CD4-positive, alpha-beta T cell (primary cell): ENCODE results near the gene IKZF1. TPM values are rescaled to one million over a fixed set of nuclear protein-coding genes. Genes with fewer than 3 reads are reported as not detected.
A peak's percentile ranks its signal among the peaks of the same experiment; 100 is the strongest.

Source experiments
- ATAC-seq: fragments of 200-7000 bp; cut with Tn5 transposase; one replicate; pipeline ENCODE4 v1.10.0; 2022; ENCODE audit warnings: mild to moderate bottlenecking; ENCODE audit not compliant: poor library complexity
- CTCF ChIA-PET: fragments of 350-600 bp; sonication (Branson Sonifier 250); formaldehyde crosslinking; loops from one replicate; lab custom pipeline; 2021; ENCODE audit warnings: antibody characterized with exemption, inconsistent platforms; lab: Charles Lee
- POLR2A ChIA-PET: fragments of 350-600 bp; sonication (Branson Sonifier 250); formaldehyde crosslinking; loops from one replicate; lab custom pipeline; 2021; ENCODE audit warnings: antibody characterized with exemption, inconsistent platforms; lab: Charles Lee
- DNase-seq, 14 experiments: peaks; one replicate each; pipeline ENCODE4 v3.0.0-alpha.2; 2013 to 2020; ENCODE audit warnings: mixed read lengths in 2 of 14
- H3K27ac ChIP-seq, 2 donors: one replicate each; pipeline versions ENCODE4 v1.5.1 to v1.7.0; 2013; ENCODE audit warnings: low read length in 2 of 2, low read depth in 1 of 2, mild to moderate bottlenecking in 1 of 2
- H3K27me3 ChIP-seq, 2 experiments: 1 replicate in 1 of 2; 2 replicates in 1 of 2; pipeline versions ENCODE4 v1.6.1 to v1.7.0; 2013; ENCODE audit warnings: low read length in 2 of 2, control low read depth in 1 of 2, mild to moderate bottlenecking in 1 of 2, moderate library complexity in 1 of 2; ENCODE audit not compliant: insufficient read depth in 2 of 2, control insufficient read depth in 1 of 2
- H3K36me3 ChIP-seq: one replicate; pipeline ENCODE4 v1.6.1; 2013; ENCODE audit warnings: low read length, control low read depth; ENCODE audit not compliant: insufficient read depth
- H3K4me1 ChIP-seq: one replicate; pipeline ENCODE4 v1.6.1; 2013; ENCODE audit warnings: low read length, control low read depth; ENCODE audit not compliant: insufficient read depth
- H3K4me3 ChIP-seq: one replicate; pipeline ENCODE4 v1.5.1; 2013; ENCODE audit warnings: mild to moderate bottlenecking, low read length, moderate library complexity
- H3K9me3 ChIP-seq, 2 experiments: 1 replicate in 1 of 2; 2 replicates in 1 of 2; pipeline versions ENCODE4 v1.6.1 to v1.7.0; 2013; ENCODE audit warnings: low read length in 2 of 2, mild to moderate bottlenecking in 2 of 2, control low read depth in 1 of 2, moderate library complexity in 1 of 2; ENCODE audit not compliant: control insufficient read depth in 1 of 2, insufficient read depth in 1 of 2
- H3K27ac Mint-ChIP-seq: one replicate; pipeline ENCODE4 v1.8.0; 2020; ENCODE audit warnings: mixed read lengths
- H3K27me3 Mint-ChIP-seq: one replicate; pipeline ENCODE4 v1.8.0; 2021; ENCODE audit warnings: mixed read lengths
- H3K36me3 Mint-ChIP-seq: one replicate; pipeline ENCODE4 v1.8.0; 2021; ENCODE audit warnings: low read depth, mixed read lengths
- H3K4me1 Mint-ChIP-seq: one replicate; pipeline ENCODE4 v1.8.0; 2021; ENCODE audit warnings: low read depth, mixed read lengths
- H3K4me3 Mint-ChIP-seq: one replicate; pipeline ENCODE4 v1.8.0; 2020; ENCODE audit warnings: mild to moderate bottlenecking, mixed read lengths
- H3K9me3 Mint-ChIP-seq: one replicate; pipeline ENCODE4 v1.8.0; 2020; ENCODE audit warnings: mixed read lengths
- CTCF ChIP-seq: fragments of 200-600 bp; IDR thresholded peaks from one replicate; pipeline ENCODE4 v1.8.0; 2022; ENCODE audit warnings: antibody characterized with exemption, mild to moderate bottlenecking
- intact Hi-C, 2 experiments: fragments of 100-400 bp; cut with DNase I in 1 of 2; cut with micrococcal nuclease in 1 of 2; formaldehyde crosslinking; loops; one replicate each; pipeline versions ENCODE4 v1.15.1 to v1.9.0; 2023 to 2025; cut with DNase I, micrococcal nuclease
- total RNA-seq, 174 experiments: library from RNA in 2 of 174; stranded (reverse) in 2 of 174; gene quantifications; one replicate each; pipeline ENCODE4 v1.2.3 and lab custom pipeline; 2021 to 2026

Gene IKZF1
- total RNA-seq, 2 experiments from 2014 or later, result 297 to 300 TPM

GRCh38 chr7:50266635-50267386 lies 37.7 kb upstream of the IKZF1 start:
- Mint-ChIP-seq H3K36me3 (no peaks in the 10 kb centered on the region), H3K27me3 (no peaks in the 10 kb centered on the region), H3K27ac (peak overlapping the region; percentile 90), H3K4me1 (peaks cover 98% of the 10 kb centered on the region), H3K9me3 (no peaks in the 10 kb centered on the region), H3K4me3 (peak overlapping the region; percentile 69)
- ChIA-PET CTCF (interaction anchor here (0.7 to 1.9 kb wide), 10 partner anchors 13 to 124 kb away, joined by 3 to 8 read pairs (median 4); no protein-coding TSS in a partner anchor), POLR2A (interaction anchor here (0.7 to 16.3 kb wide), 41 partner anchors 9 to 118 kb away, joined by 3 to 350 read pairs (median 4); partner anchors contain the start of gene IKZF1)
- Histone ChIP-seq H3K36me3 (no peaks in the 10 kb centered on the region), H3K9me3 (no peaks in the 10 kb centered on the region), H3K4me3 (peak overlapping the region; percentile 19), H3K4me1 (peaks cover 87% of the 10 kb centered on the region), H3K27me3 (no peaks in the 10 kb centered on the region), H3K27ac (peak overlapping the region; percentile 79 to 82)
- DNase-seq, result peak; percentile 30 to 92 (median 78)
- intact Hi-C loops, result loop anchor here in 1 of 2 experiments (1.0 to 5.0 kb wide), 7 partner anchors 14 to 125 kb away; no protein-coding TSS in a partner anchor
- no peak for TF ChIP-seq CTCF
- ATAC-seq, result peak; percentile 78

GRCh38 chr7:50267525-50268041 lies 36.9 kb upstream of the IKZF1 start:
- H3K27me3 ChIP-seq, result no peaks in the 10 kb centered on the region
- Mint-ChIP-seq H3K4me1 (peaks cover 96% of the 10 kb centered on the region), H3K4me3 (peak overlapping the region; percentile 69), H3K9me3 (no peaks in the 10 kb centered on the region), H3K36me3 (no peaks in the 10 kb centered on the region), H3K27ac (peak overlapping the region; percentile 90), H3K27me3 (no peaks in the 10 kb centered on the region)
- H3K4me1 ChIP-seq, result peaks cover 86% of the 10 kb centered on the region
- intact Hi-C loops, result loop anchor here in 1 of 2 experiments (1.0 to 5.0 kb wide), 7 partner anchors 13 to 125 kb away; no protein-coding TSS in a partner anchor
- ATAC-seq, result no peak
- no peak for TF ChIP-seq CTCF
- ChIA-PET CTCF (interaction anchor here (0.6 to 1.9 kb wide), 7 partner anchors 14 to 125 kb away, joined by 3 to 6 read pairs (median 3); no protein-coding TSS in a partner anchor), POLR2A (interaction anchor here (0.7 to 16.3 kb wide), 33 partner anchors 9 to 198 kb away, joined by 3 to 350 read pairs (median 7); partner anchors contain the start of gene IKZF1)
- H3K36me3 ChIP-seq, result no peaks in the 10 kb centered on the region
- H3K9me3 ChIP-seq, result no peaks in the 10 kb centered on the region
- peak in 1 of 14 experiments; percentile 26 for DNase-seq
- H3K27ac ChIP-seq, result peak overlapping the region; percentile 79 to 82
- H3K4me3 ChIP-seq, result peak overlapping the region; percentile 19

- Mint-ChIP-seq H3K27ac (peak overlapping the region; percentile 90), H3K36me3 (no peaks in the 10 kb centered on the region), H3K4me1 (peaks cover 96% of the 10 kb centered on the region), H3K27me3 (no peaks in the 10 kb centered on the region), H3K9me3 (no peaks in the 10 kb centered on the region), H3K4me3 (peak overlapping the region; percentile 69)
- peak overlapping the region; percentile 79 to 82 for H3K27ac ChIP-seq
- TF ChIP-seq CTCF, result no peak
- H3K27me3 ChIP-seq, result no peaks in the 10 kb centered on the region
- DNase-seq (peak in 4 of 14 experiments; percentile 22 to 47 (median 37)), ATAC-seq (no peak)
- H3K9me3 ChIP-seq, result no peaks in the 10 kb centered on the region
- POLR2A ChIA-PET, result interaction anchor here (1.1 to 16.3 kb wide), 9 partner anchors 10 to 199 kb away, joined by 3 to 350 read pairs (median 15); partner anchors contain the start of gene IKZF1
- peaks cover 83% of the 10 kb centered on the region for H3K4me1 ChIP-seq
- no peaks in the 10 kb centered on the region for H3K36me3 ChIP-seq
- H3K4me3 ChIP-seq, result no peak overlapping the region
- intact Hi-C loops, result loop anchor here in 1 of 2 experiments (5.0 kb wide), 2 partner anchors 41 to 126 kb away; no protein-coding TSS in a partner anchor
- CTCF ChIA-PET, result interaction anchor here (1.1 to 1.9 kb wide), 3 partner anchors 39 to 95 kb away, joined by 3 to 6 read pairs (median 5); no protein-coding TSS in a partner anchor
Observed at GRCh38 chr7:50268223-50268622, 36.3 kb upstream of the IKZF1 start.
